Measurements from ENCODE around the gene TTC16.
A peak's percentile ranks its signal among the peaks of the same experiment; 100 is the strongest.

The TTC16 gene

DNA sequence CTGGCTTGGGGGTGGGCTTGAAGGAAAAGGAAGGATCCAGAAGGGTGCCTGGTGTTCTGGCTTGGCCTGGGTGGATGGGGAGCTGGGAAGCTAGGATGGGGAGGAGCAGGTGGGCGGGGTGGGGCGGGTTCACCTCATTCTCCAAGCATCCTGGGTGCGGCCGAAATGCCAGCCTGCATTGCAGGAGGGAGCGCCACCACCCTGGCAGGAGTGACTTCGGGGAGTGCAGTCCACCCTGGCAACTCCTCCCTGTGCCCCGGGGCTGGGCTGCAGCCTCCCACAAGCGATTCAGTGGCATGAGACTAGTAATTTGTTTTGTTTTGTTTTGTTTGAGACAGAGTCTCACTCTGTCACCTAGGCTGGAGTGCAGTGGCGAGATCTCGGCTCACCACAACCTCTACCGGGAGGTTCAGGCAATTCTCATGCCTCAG lies 5.5 kb downstream of the TTC16 start:
- no peak for DNase-seq

DNA sequence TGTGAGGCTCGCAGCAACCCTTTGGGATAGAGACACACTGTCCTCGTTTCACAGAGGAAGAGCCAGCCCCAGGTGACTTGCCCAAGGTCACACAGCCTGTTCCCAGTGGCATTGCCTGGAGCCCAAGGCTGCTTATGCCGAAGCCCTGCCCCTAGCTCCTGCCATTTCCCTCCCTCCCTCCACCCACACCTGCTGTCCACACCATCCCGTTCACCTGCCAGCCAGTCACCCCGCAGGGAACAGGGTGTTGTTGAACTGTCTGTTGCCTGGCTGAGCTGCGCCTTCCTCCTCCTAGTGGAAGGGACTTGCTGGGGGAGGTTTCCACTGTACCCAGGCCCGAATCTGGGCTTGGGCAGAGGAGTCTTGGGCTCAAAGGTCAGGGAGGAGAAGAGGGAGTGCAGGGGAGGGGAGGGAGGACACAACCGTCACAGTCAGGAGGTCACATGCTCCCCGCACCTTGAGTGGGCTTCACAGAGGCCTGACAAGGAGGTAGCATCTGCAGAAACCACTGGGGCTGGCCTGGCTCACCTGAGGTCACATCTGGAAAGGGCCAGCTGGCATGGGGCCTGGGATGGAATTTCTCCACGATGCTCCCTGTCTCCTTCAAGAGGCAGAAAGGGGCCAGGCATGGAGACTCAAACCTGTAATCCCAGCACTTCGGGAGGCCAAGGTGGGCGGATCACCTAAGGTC lies 6.3 kb downstream of the TTC16 start:
- no peak for DNase-seq

DNA sequence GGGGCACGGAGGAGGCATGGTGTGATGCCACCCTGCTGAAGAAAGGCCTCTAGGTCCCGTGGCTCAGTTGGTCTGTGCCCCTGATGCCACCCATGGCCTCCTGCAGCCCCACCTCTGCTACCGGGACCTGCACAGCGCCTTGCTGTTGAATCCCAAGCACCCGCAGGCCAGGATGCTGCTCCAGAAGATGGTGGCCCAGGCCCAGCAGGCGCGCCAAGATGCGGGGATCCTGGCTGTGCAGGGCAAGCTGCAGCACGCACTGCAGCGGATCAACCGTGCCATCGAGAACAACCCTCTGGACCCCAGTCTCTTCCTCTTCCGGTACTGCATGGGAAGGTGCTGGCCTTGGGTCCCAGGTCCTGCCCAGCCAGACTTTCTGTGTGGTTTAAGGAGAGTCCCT lies 7.1 kb downstream of the TTC16 start:
- DNase-seq: no peak

DNA sequence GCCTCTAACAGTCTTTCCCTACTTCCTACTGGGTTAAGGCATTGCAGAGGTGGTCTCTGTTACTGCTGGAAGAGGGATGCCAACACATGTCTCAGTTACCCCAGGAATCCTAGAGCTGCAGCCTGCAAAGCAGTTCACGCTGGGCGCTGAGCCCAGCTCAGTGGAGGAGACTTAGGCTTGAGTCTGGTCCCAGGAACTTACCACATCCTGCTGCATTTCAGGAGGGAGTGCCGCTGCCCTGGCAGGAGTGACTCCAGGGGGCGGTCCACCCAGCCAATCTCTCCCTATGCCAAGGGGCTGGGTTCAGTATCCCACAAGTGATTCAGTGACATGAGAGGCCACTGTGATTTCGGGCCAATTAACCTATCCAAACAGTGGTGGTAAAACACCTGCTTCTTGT lies 7.6 kb downstream of the TTC16 start:
- DNase-seq: no peak

DNA sequence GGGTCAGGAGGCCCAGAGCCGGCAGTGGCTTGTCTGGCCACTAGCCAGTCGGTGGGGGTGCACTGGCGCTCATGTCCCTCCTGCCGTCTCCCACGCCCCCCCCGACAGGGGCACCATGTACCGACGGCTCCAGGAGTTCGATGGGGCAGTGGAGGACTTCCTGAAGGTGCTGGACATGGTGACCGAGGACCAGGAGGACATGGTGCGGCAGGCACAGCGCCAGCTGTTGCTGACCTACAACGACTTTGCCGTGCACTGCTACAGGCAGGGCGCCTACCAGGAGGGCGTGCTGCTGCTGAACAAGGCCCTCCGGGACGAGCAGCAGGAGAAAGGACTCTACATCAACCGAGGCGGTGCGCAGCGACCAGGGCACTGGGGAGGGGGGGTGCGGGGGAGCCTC lies 8.1 kb downstream of the TTC16 start:
- DNase-seq: no peak

DNA sequence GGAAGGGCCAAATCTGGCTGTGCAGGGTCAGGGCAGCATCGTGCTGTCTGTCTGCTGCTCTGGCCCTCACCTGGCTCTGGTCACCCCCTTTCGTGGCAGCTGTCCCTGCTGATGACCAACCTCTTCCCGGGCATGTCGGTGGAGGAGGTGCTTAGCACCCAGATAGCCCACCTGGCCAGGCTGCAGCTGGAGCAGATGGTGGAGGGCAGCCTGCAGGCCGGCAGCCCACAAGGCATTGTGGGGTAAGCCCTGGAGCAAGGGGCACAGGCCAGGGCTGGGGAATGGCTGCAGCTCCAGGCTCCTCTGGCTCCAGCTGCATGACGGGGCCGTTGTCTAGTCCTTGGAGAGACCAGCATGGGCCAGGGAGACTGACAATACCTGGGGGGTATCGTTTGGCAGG lies 11.0 kb downstream of the TTC16 start:
- DNase-seq: no peak

DNA sequence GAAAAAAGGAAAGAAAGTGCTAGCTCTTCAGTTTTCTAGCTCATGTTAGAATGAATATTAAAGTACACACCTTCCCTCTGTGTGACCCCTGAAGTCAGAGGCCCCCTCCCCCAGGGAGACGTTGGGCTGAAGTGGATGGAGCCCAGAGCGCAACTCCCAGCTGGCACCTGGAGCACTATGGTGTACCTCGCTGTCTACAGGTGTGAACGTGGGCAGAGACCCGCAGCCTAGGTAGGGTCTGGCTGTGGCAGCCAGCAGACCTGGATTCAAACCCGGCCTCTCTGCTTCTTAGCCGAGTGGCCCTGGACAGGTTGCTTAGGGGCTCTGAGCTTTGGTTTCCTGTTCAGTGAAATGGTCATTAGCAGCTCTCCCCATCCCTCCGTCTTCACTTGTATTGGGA lies 12.9 kb downstream of the TTC16 start:
- no peak for DNase-seq

DNA sequence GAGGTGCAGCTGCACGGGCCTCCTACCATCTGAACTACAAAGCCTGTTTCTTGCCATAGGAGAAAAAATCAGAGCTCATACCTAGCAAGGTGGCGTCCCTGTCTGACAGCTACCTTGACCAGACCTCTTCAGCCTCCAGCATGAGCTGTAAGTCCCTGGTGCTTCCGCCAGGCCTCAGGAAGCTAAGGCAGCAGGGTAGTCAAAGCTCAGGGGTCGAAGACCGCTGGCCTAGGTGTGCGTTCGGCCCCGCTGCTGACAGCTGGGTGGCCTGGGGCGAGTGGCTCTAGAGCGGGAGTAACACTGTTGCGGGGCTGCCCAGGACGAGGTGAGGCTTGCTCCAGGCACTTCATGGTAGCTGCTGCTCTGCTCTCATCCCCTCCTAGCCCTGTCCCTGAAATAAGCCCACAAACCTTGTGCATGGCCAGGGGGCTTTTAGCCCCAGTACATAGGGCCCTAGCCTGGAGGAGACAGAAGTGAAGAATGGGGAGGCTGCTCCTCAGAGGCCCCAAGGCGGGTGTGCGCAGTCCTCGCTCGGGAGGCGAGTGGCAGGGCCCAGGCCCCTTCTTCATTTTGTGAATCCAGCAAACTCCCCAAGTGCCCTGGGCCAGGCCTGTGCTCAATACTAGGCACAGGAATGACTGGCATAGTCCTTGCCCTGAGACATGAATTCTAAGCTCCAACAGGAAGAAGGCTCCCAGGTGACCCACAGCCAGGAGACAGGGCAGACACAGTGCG lies 13.8 kb downstream of the TTC16 start:
- DNase-seq: no peak

DNA sequence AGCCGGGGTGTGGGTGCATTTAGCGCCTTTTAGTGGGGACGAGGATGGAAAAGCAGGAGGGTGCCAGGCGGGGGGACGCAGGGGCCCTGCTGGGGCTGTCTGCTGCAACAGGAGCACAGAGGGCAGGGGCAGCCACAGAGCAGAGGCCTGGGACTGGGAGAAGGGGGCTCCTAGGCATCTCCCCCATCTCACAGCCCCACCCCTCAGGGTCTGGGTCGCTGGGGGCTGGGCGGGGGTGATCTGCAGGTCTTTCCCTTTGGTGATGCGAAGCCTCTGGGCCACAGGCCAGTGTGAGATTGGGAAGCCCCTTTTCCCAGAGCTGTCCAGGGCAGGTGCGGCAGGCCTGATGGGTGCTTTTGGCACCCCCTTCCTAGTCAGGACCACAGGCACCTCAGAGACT lies 14.4 kb downstream of the TTC16 start:
- DNase-seq: no peak

DNA sequence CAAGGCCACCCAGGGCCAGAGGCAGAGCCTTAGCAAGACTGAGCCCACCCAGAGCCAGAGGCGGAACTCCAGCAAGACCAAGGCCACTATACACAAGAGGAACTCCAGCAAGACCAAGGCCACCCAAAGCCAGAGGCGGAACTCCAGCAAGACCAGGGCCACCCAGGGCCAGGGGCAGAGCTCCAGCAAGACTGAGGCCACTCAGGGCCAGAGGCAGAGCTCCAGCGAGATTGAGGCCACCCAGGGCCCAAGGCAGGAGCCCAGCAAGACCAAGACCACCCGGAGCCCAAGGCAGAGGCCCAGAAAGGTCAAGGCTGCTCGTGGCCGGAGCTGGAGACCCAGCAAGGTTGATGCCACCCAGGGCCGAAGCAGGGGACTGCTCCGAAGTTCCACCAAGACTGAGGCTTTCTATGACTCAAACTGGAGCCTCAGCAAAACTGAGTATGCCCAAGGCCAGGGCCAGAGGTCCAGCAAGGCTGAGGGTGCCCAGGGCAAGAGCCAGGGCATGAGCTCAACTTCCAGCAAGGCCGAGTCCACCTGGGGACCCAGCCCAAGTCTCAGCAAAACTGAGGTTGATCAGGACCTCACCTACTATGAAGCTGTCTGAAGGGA lies 15.0 kb downstream of the TTC16 start:
- no peak for DNase-seq

DNA sequence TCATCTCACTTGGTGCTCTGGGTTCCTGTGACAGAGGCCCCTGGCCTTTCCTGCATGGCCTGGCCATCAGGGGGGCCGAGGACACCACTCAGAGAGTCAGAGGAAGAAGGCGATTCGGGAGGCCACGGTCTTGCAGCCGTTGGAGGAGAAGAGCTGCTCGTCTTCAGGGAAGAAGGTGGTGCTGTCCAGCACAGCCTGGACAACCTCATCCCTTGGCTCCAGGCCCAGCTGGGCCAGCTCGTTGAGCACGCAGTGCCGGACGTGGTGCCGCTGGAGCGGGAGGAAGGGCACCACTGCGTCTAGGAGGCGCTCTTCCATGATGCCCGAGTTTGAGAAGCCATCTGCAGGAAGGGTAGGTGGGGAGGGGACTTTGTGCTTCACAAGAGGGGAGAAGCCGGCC lies 16.1 kb downstream of the TTC16 start:
- DNase-seq: no peak

DNA sequence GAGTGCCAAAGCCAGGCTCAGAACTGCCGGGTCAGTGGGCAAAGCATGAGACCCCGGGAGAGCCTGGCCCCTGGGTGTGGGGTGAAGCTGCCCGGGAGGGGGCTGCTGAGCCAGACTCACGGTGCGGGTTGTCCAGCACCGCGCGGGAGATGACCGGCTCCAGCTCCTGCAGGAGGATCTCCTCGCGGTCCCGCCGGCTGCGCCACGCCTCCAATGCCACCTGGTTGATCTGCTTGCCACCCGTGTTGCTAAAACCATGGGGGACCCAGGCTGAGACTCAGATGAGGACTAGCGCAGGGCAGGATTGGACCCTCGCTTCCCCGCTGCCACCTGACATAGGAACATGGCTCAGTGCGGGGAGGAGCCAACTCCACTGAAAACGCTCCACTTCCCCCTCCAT lies 16.6 kb downstream of the TTC16 start:
- no peak for DNase-seq

DNA sequence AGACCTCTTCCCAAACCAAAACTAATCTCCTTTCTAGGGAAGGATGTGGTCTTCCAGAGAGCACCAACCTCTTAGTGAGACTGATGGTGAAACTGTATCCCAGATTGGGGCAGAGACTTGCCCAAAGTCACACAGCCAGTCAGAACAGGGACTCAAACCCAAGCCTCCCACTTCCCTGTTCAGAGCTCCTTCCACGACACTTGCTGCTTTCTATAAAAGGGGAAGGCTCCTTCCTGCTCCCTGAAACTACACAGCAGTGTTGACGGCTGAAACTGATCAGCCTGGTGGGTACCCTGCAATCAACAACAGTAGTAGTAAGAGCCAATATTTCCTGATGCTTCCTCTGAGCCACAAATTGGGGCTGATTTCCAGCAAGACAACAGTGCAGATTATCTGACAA lies 17.7 kb downstream of the TTC16 start:
- DNase-seq: no peak

DNA sequence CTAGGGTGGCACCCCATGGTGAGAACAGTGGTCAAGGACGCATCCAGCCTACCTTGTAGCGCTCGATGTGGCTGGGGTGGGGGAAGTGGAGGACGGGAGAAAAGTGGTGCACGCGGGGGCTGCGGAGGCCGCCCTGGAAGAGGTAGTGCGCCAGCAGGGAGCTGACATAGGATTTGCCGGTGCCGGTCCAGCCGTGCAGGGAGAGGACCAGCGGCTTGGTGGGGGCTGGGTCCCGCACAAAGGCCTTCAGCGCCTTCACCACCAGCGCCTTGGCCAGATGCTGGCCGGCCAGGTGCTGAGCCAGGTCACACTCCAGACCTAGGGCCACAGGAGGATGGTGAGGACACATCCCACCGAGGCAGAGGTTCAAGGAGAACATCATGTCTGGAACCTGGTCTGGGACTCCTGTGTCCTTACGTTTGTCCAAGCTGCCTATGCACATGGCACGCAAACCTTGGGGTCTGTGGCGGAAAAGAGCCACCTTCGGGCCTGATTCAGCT lies 18.4 kb downstream of the TTC16 start:
- no peak for DNase-seq

DNA sequence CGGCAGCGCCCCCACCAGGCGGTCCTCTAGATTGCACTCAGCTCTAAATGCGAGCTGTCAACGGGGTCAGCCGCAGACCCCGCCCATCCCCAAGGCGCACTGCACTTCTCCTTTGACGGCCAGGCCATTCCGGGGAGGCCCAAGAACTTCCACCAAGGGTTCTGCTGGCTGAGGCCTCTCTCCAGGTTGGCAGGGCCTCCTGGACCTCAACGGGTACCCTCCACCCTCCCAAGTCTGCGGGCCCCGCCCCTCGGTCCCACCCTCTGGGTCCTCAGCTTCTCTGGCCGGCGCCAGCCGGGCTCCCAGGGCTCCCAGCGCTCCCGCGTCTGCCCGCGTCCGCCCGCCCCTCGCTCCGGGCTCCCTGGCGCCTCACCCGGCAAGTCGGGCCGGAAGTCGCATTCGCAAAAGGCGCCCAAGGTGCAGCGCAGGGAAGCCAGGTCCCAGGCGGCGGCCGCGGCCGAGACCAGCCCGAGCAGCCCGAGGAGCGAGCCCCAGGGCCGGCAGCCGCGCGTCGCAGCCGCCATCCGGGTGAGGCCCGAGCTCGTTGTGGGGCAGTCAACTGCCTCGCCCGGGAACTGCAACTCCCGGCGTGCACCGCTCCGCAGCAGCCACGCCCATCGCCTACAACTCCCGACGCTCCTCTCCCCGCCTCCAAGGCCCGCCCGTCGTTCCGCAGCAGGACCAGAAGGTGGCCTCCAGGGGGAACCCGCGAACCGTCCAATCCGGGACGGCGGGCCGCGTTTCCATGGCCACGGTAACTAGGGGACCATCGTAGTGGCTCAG lies 19.1 kb downstream of the TTC16 start, which contains the start of gene TOR2A:
TSS of gene TOR2A (minus strand) at position 548 of the 783 bp plus-strand sequence. CDS start at position 524, 24 bp downstream.
- DNase-seq: peak; percentile 98

DNA sequence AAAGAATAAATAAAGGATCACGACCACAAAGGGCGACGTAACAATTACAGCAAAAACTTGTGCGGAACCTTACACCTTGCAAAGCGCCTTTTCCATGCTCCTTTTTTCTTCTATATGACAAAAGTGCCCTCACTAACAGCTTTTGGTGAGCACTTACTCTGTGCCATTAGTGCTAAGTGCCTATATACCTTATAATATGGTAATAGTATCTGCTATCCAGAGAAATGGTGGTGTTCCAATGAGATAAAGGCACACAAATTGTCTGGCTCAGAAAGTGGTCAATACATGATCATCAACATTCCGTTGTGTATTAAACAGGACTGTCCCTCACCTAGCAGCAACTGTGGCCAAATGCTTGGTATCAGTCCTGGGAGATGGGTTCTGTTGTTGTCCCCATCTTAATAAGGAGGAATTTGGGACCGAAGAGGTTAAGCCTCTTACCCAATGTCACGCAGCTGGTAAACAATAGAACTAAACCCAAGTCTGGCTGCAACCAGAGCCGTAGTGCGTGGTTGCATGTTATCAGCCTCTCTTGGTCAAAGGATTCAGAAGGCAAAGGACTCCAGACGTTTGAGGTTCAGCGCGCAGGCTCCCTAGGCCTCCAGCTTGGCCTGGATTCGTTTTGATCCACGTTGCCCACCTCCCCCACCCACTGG lies 19.8 kb downstream of the TTC16 start:
- no peak for DNase-seq

DNA sequence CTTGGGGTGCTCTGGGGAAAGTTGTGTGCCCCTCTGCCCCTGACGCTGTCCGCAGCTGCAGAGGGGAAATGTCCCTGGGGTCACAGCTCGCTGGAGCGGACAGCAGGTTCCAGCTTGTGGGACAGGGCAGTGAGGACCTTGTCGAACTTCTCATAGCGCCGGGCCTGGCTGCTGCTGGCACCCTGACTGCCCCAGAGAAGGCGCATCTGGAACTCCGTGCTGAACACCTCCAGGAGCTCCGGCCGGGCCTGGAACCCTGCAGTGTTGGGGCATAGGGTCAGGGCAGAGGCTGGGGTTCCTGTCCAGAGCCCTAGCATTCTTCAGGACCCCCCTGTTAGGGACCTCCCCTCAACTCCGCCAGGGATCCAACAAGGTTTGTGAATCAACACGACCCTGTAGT lies 22.8 kb downstream of the TTC16 start:
- no peak for DNase-seq

DNA sequence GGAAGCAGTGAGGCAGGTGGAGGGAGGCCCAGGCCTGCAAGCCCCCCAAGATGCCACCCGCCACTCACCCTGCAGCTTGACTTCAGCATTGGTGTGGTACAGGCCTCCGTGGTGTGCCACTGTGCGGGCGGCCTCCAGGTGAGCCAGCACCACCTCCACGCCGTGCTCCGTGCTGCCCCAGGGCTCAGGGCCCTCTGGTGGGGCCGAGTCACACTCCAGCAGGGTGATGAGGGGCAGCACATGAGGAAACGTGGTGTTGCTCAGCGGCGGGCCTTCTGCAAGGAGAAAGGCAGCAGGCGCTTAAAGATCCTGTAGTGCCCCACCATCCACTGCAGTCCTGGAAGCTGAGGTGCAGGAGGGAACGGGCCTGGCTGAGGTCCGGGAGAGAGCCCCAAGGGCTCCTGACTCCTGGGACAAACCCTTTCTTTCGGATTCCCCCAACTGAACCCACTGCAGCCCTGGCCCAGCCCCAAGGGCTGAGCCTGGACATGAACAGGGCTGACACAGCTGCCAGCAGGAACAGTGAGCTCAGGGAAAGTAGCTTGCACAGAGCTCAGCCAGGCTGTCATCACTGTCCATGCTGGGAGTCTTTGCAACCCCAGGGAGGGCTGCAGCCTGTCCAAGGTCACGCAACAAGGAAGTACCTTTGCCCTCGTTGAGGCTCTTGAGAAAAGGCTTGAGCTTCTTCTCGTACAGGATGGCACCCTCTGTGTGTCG lies 23.9 kb downstream of the TTC16 start:
- DNase-seq: no peak

DNA sequence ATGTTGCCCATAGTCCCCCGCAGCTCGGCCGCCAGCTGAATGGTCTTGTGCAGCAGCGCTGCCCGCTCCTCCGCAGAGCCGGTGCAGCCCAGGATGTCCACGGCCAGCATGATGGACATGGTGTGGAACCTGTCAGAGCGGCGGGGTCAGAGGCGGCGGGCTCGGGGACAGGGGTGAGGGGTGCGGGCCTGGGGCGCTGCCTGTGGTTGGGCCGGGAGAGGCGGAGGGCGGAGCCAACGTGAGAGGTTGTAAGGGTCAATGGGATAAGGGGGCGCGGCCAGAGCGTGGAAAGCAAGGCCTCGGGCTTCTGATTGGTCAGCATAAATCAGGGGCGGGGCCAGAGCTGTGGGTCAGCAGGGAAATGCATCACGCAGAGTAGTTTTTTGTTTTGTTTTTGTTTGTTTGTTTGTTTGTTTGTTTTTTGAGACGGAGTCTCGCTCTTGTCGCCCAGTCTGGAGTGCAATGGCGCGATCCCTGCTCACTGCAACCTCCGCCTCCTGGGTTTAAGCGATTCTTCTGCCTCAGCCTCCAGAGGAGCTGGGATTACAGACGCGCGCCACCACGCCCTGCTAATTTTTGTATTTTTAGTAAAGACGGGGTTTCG lies 26.1 kb downstream of the TTC16 start:
- DNase-seq: no peak

DNA sequence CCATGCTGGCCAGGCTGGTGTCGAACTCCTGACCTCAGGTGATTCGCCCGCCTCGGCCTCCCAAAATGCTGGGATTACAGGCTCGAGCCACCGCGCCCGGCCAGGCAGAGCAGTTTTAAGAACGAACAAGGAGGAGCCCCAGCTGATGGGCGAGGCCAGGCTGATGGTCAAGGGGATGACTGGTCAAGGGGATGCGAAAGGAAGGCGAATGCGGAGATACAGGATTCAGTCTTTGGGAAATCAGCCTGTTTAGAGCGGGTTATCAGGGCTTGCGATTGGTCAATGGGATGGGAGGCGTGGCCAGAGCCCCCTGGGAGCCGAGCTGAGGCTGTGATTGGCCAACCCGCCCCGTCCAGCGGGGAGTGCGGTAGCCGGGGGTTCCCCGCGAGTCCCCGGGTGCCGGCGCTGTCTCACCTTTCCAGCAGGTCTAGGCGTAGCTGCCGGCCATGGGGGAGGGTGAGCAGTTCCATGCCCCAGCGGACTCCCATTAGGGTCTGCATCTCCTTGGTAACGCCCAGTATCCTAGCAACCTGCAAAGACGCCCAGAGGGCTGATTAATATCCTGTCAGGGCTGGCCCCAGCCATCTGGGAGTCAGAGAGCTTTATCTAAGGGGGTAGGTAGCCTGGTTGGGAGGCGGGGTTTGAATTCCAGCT lies 26.7 kb downstream of the TTC16 start:
- DNase-seq: no peak

All from activated naive CD4-positive, alpha-beta T cell treated with Interleukin-2 at 50 U/mL for 16 hours (primary cell).